ENCODE data around the gene ADAMTS1. TPM values are rescaled to one million over a fixed set of nuclear protein-coding genes. Genes with fewer than 3 reads are reported as not detected.

Gene ADAMTS1
- total RNA-seq, 1 donor from 2014 or later = 6.7 TPM

- H3K36me3 ChIP-seq = no peaks in the 10 kb centered on the region
- H3K27ac ChIP-seq = no peak overlapping the region
- H2AFZ ChIP-seq (replicated peaks) = no peak overlapping the region
- TF ChIP-seq CTCF (IDR thresholded peaks at IDR 0.05) (no peak), EZH2phosphoT487 (IDR thresholded peaks at IDR 0.05) (no peak), EZH2 (IDR thresholded peaks at IDR 0.05) (no peak)
- no peaks in the 10 kb centered on the region for H3F3A ChIP-seq (ENCODE audit: low read depth)
- Mint-ChIP-seq H3K27ac (no peak overlapping the region), H3K4me3 (no peak overlapping the region), H3K9me3 (no peaks in the 10 kb centered on the region), H3K36me3 (peaks cover 8% of the 10 kb centered on the region), H3K4me1 (no peaks in the 10 kb centered on the region), H3K27me3 (ENCODE audit: insufficient read depth, low read depth) (peaks cover 3% of the 10 kb centered on the region)
- H4K20me1 ChIP-seq (ENCODE audit: low read depth) = no peaks in the 10 kb centered on the region
- H3K27me3 ChIP-seq = no peaks in the 10 kb centered on the region
- H3K9me3 ChIP-seq (ENCODE audit: low read depth) = no peaks in the 10 kb centered on the region
- H3K79me2 ChIP-seq (ENCODE audit: low read depth) = no peaks in the 10 kb centered on the region
- H3K4me3 ChIP-seq = no peak overlapping the region
- H3K9ac ChIP-seq = no peak overlapping the region
- DNase-seq (ENCODE audit: low spot score) = no peak
- H3K4me1 ChIP-seq = no peaks in the 10 kb centered on the region
- no peak overlapping the region for H3K4me2 ChIP-seq
Measured at GRCh38 chr21:26833011-26833410, 12.2 kb downstream of the ADAMTS1 start.

DNA sequence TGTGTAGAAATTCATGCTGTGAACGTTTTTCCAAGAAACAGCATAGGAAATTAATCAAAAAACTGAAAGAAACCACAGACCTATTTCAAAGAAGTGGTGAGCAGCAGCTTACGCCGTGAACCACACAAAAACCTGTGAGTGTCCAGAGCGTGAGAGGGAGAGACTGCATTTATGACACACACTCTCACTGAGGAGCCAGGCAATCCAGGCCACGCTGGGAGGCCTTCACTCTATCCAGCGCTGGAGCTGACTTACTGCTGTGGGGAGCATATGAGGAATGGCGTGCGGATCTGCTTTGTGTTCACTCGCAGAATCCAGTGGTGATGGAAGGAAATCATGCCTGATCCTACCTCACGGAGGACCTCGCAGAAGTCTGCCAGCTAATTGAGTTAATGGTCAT lies 12.7 kb downstream of the ADAMTS1 start:
- H3K27me3 Mint-ChIP-seq (ENCODE audit: insufficient read depth, low read depth) = peaks cover 3% of the 10 kb centered on the region
- H3K27ac Mint-ChIP-seq = no peak overlapping the region
- Histone ChIP-seq H3K4me1 (no peaks in the 10 kb centered on the region), H3K9me3 (ENCODE audit: low read depth) (no peaks in the 10 kb centered on the region), H3K9ac (no peak overlapping the region), H3K4me2 (no peak overlapping the region), H4K20me1 (ENCODE audit: low read depth) (no peaks in the 10 kb centered on the region), H3K27me3 (no peaks in the 10 kb centered on the region), H3K27ac (no peak overlapping the region), H2AFZ (replicated peaks) (no peak overlapping the region), H3K36me3 (no peaks in the 10 kb centered on the region), H3K4me3 (no peak overlapping the region), H3F3A (ENCODE audit: low read depth) (no peaks in the 10 kb centered on the region), H3K79me2 (ENCODE audit: low read depth) (no peaks in the 10 kb centered on the region)
- no peak overlapping the region for H3K4me3 Mint-ChIP-seq
- no peak for TF ChIP-seq EZH2 (IDR thresholded peaks at IDR 0.05)
- H3K36me3 Mint-ChIP-seq = peaks cover 5% of the 10 kb centered on the region
- DNase-seq (ENCODE audit: low spot score) = no peak
- H3K4me1 Mint-ChIP-seq = no peaks in the 10 kb centered on the region
- H3K9me3 Mint-ChIP-seq = no peaks in the 10 kb centered on the region

GRCh38 chr21:26826801-26827200 lies 18.4 kb downstream of the ADAMTS1 start:
- H3K4me3 ChIP-seq = no peak overlapping the region
- Mint-ChIP-seq H3K9me3 (peaks cover 5% of the 10 kb centered on the region), H3K4me1 (no peaks in the 10 kb centered on the region), H3K27ac (no peak overlapping the region), H3K4me3 (no peak overlapping the region), H3K27me3 (ENCODE audit: insufficient read depth, low read depth) (peaks cover 3% of the 10 kb centered on the region), H3K36me3 (no peaks in the 10 kb centered on the region)
- H3K79me2 ChIP-seq (ENCODE audit: low read depth) = no peaks in the 10 kb centered on the region
- H3K27me3 ChIP-seq = no peaks in the 10 kb centered on the region
- no peaks in the 10 kb centered on the region for H3K36me3 ChIP-seq
- H3K9me3 ChIP-seq (ENCODE audit: low read depth) = peaks cover 3% of the 10 kb centered on the region
- DNase-seq (ENCODE audit: low spot score) = no peak
- H3K4me2 ChIP-seq = no peak overlapping the region
- TF ChIP-seq EZH2 (IDR thresholded peaks at IDR 0.05) = no peak
- TF ChIP-seq EZH2phosphoT487 (IDR thresholded peaks at IDR 0.05) = no peak
- no peak for TF ChIP-seq CTCF (IDR thresholded peaks at IDR 0.05)
- no peak overlapping the region for H3K9ac ChIP-seq
- no peak overlapping the region for H2AFZ ChIP-seq (replicated peaks)
- no peaks in the 10 kb centered on the region for H3F3A ChIP-seq (ENCODE audit: low read depth)
- H4K20me1 ChIP-seq (ENCODE audit: low read depth) = no peaks in the 10 kb centered on the region
- no peak overlapping the region for H3K27ac ChIP-seq
- no peaks in the 10 kb centered on the region for H3K4me1 ChIP-seq

- TF ChIP-seq EZH2 (IDR thresholded peaks at IDR 0.05) (no peak), CTCF (IDR thresholded peaks at IDR 0.05) (no peak), EZH2phosphoT487 (IDR thresholded peaks at IDR 0.05) (no peak)
- Mint-ChIP-seq H3K4me3 (no peak overlapping the region), H3K4me1 (peaks cover 11% of the 10 kb centered on the region), H3K27me3 (ENCODE audit: insufficient read depth, low read depth) (peaks cover 3% of the 10 kb centered on the region), H3K36me3 (no peaks in the 10 kb centered on the region), H3K27ac (no peak overlapping the region), H3K9me3 (peaks cover 2% of the 10 kb centered on the region)
- no peaks in the 10 kb centered on the region for H3K27me3 ChIP-seq
- H3K36me3 ChIP-seq = no peaks in the 10 kb centered on the region
- H3K79me2 ChIP-seq (ENCODE audit: low read depth) = no peaks in the 10 kb centered on the region
- no peak overlapping the region for H3K4me2 ChIP-seq
- H3K9ac ChIP-seq = no peak overlapping the region
- H3K4me3 ChIP-seq = no peak overlapping the region
- no peaks in the 10 kb centered on the region for H3K4me1 ChIP-seq
- no peak overlapping the region for H2AFZ ChIP-seq (replicated peaks)
- H3K9me3 ChIP-seq (ENCODE audit: low read depth) = peaks cover 3% of the 10 kb centered on the region
- no peak for DNase-seq (ENCODE audit: low spot score)
- H4K20me1 ChIP-seq (ENCODE audit: low read depth) = no peaks in the 10 kb centered on the region
- no peak overlapping the region for H3K27ac ChIP-seq
- peaks cover 8% of the 10 kb centered on the region for H3F3A ChIP-seq (ENCODE audit: low read depth)
Measured at GRCh38 chr21:26820509-26820908, 24.7 kb downstream of the ADAMTS1 start.

Data from neural progenitor cell (in vitro differentiated cells).